HG02981 (cell line): ENCODE results near the gene HLA-DOB.

Source experiments
- ATAC-seq: cut with Tn5 transposase; IDR thresholded peaks from one replicate; pipeline ENCODE4 v1.9.1; 2021; ENCODE audit warnings: mild to moderate bottlenecking, moderate library complexity; ENCODE audit not compliant: unreplicated experiment

The HLA-DOB gene

DNA sequence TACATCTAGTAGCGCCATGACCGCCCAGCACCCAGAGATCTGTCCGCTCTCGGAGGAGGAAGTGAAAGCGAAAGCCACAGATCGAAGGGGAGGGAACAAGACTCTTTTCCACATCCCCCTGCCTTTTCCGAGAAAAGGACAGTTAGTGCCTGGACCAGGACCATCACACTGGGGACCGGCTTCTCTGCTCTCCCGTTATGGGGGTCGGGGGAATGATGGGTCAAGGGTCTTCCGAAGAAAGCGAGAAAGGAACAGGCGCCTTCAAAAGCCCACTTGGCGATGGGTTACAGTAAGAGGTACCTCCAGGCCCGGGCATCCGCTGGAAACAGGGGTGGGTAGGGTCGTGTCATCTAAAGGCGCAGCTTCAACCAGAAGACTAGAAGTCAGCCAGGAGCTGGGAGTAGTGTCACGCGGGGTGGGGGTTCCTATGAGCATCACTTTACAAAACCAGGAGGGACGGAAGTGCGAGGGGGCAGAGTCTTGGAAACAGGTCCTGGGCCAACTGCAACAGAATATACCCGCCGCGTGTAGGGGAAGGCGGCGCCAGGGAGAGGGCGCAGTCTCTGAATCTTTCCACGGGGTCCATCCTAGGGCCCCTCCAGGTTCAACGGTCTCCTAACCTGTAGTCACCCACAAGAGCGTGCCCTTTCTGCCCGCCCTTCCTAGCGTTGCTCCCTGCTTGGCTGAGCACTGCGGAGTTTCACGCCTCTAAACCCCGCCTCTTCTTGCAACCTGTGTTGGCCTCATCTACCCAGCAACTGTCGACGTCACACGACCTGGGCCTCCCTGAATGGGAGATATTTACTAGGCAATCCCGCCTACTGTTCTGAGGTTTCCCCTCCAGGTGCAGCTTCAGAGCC is 27.4 kb upstream of the HLA-DOB start, which contains the start of gene PSMB8:
Gene PSMB8 (minus strand): TSS at position 69 of the 860 bp plus-strand sequence. CDS start 51 bp downstream, at position 18.
- peak; percentile 66 for ATAC-seq

- ATAC-seq = no peak
Measured at GRCh38 chr6:32843331-32843978, 26.7 kb upstream of the HLA-DOB start.

GRCh38 chr6:32842690-32843089 is 25.9 kb upstream of the HLA-DOB start:
- ATAC-seq = no peak

DNA sequence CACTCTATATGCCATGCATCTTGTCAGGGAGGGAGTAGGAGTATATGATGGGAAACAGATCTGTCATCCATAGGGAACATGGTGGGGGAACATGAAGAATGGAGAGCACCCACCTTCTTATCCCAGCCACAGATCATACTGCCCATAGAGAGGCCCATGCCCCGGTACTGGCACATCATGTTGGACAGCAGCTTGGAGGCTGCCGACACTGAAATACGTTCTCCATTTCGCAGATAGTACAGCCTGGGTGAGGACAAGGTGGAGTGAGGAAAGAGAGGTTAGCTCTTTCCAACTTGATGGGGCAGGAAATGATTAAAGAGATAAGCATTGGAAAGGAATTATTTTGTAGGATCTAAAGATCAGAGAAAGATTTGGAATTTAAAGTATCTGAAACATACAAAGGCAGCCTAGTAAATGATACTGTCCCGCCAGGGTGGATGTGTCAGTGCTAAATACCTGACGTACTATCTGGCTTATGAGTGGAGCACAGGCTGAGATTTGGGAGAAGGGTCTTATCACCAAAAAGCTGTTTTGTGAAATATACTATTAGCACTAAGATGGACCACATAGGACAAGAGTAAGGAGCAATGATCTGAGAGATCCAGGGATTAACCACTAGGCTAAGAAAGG is 25.3 kb upstream of the HLA-DOB start:
- no peak for ATAC-seq

GRCh38 chr6:32840604-32841246 is 23.9 kb upstream of the HLA-DOB start:
- no peak for ATAC-seq

DNA sequence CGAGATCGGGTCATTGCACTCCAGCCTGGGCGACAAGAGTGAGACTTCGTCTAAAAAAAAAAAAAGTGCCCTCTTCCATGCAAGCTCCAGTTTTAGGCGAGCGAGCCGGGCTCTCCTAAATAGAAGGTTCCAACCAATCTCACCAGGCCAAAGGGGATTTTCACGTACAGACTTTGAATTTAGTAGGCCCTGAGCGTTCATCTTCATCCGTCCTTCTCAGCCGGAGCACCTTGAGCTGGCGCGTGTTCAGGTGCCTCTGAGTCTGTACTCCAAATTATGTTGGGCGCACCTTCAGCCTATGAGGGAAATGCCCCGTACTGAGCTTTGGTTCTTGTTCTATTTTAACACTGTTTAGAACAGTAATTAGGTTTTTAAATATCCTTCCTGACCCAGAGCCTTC is 22.6 kb upstream of the HLA-DOB start:
- ATAC-seq = no peak

DNA sequence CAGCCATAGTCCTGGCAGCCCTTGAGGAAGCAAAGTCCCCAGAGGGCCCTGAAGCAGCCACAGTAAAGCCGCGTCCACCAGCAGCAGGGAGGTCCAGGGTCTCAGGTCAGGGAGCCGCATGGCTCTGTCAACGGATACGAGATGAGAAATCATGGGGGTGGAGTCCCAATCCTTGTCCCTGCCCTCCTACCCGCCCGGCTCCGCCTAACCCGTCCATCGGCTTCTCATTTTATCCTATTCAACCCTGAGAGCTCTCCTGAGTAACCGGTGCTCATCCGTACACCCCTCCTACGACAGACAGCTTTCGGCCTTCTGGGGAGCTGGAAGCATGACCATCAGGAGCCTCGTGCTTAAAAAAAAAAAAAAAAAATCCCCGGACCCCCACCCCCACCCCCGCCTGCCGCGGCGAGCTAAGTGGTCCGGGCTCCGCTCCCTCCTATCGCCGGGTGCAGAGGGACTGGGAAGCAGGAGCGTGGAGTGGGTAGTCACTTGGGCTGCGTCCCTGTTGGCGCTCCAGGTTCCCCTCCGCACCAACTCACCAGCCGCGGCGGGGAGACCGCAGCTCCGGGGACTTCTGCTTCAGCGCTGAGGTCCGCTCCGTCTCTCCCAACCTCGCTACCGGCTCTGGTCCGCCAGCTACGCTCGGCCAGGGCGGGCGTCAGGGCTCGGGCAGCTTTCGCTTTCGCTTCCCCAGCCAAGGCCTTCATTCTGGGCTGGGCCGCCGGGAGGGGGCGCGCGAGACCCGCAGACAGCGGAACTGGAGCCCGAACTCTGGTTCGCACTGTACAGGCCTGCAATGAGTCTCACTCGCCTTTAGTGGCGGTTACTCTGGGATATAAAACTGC is 21.5 kb upstream of the HLA-DOB start, which contains the start of gene TAP2:
Gene TAP2 (minus strand): TSS at position 626 of the 845 bp plus-strand sequence. CDS start 506 bp downstream, at position 120.
- ATAC-seq = peak; percentile 76

DNA sequence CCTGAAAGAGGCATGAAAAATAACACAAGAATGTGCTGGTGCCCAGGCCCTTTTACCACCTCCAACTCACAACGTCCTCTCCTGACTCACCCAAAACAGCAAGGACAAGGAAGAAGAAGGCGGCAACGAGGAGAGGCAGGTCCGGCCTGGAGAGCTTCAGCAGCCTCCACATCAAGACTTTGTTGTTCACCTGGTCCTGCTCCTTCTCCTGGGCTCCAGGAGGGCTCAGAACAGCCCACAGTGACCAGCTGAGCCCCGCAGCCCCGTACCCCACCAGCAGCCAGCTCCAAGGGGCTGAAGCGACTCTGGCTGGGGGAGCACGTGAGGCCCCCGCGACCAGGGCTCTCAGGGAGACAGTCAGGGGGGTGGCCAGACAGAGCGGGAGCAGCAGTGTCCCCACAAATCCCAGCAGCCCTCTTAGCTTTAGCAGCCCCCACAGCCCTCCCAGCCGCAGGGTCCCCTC is 20.9 kb upstream of the HLA-DOB start:
- no peak for ATAC-seq

- no peak for ATAC-seq
Measured at GRCh38 chr6:32836873-32837272, 20.1 kb upstream of the HLA-DOB start.

- ATAC-seq = no peak
Measured at GRCh38 chr6:32835167-32835893, 18.5 kb upstream of the HLA-DOB start.

DNA sequence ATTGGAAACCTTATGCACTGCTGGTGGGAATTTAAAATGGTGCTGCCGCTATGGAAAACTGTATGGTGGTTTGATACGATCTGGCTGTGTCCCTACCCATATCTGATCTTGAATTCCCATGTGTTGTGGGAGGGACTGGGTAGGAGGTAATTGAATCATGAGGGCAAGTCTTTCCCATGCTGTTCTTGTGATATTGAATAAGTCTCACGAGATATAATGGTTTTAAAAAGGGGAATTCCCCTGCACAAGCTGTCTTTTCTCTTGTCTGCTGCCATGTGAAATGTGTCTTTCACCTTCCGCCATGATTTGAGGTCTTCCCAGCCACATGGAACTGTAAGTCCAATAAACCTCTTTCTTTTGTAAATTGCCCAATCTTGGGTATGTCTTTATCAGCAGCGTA is 16.9 kb upstream of the HLA-DOB start:
- no peak for ATAC-seq

DNA sequence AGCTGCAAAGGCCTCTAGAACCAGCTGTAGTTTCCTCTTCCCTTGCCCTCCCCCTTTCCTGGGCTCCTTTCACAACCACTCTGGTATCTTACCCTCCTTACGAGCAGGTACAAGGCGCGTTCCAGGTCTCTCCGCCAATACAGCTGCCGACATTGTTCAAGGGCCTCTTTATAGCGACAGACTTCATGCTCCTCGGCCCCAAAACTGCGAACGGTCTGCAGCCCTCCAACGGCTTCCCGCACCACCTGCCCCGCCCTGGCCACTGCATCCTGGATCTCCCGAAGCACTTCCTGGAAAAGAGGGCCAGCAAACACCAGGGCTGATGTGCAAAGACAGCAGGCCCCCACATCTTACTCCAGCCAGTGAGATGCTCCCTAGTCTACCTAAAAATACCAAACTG is 15.7 kb upstream of the HLA-DOB start:
- ATAC-seq = no peak

DNA sequence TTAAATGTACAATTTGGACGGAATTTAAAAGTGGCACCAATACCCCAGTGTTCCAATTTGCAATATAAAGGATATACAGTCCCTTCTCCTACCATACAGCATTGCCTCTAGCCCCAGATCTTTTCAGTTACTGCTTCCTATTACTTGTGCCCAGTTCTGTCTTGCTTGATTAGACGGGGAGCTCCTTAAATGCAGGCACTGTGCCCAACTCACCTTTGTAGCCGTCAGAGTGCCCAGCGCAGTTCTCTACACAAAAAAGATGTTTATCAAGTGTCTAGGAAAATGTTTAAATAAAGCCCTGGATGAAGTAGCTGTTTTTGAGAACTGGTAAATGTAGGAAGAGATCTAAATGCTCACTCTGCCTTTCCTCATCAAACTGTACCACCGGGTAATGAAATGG is 14.1 kb upstream of the HLA-DOB start:
- ATAC-seq = no peak

DNA sequence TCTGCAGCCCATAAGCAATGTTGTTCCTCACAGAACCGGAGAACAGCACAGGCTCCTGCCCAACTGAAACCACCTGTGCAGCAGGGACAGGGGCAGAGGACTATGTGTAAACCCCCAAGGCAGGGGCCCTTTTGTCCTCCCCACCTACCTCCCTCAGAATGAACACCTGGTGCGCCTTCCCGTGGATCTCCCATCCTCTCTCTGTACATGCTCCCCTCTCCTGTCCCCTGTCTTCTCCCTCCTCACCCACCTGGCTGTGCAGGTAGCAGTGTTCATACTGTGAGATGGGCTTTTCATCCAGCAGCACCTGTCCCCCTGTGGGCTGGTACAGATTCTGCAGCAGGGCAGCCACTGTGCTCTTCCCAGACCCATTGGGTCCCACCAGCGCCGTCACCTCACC is 13.2 kb upstream of the HLA-DOB start:
- ATAC-seq = no peak

GRCh38 chr6:32829495-32829894 is 12.7 kb upstream of the HLA-DOB start:
- no peak for ATAC-seq

DNA sequence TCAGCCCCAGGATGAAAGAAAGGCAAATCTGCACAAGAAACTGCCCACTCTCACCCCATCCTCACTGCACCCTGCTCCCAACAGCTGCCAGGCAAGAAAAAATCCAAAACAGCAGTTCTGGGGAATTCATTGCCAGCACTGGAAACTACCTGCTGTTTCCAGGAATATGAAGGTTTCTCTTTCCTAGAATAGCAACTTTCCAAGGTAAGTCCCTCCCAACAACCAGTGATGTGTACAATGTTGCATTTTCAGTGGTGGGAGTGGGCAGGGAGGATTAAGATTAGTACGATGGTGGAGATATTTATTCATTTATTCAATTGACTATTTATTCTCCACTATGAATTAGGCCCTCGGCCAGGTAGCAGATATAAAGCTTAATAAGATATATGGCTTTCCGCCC is 10.2 kb upstream of the HLA-DOB start:
- no peak for ATAC-seq

- ATAC-seq = no peak
Measured at GRCh38 chr6:32825966-32826365, 9.2 kb upstream of the HLA-DOB start.

- ATAC-seq = no peak
Measured at GRCh38 chr6:32819729-32820128, 2.9 kb upstream of the HLA-DOB start.

GRCh38 chr6:32818867-32819266 is 2.1 kb upstream of the HLA-DOB start:
- ATAC-seq = no peak
